Activated CD8-positive, alpha-beta T cell treated with anti-CD3 and anti-CD28 coated beads for 36 hours (primary cell): ENCODE measurements around the gene CHST3. TPM values are rescaled to one million over a fixed set of nuclear protein-coding genes. Genes with fewer than 3 reads are reported as not detected.

ENCODE experiments used
- ATAC-seq: fragments of 200-7000 bp; cut with Tn5 transposase; one replicate; pipeline ENCODE4 v1.10.0; 2021; ENCODE audit warnings: mild to moderate bottlenecking, moderate library complexity
- CTCF ChIA-PET: fragments of 350-600 bp; sonication (Branson Sonifier 250); formaldehyde crosslinking; loops from one replicate; lab custom pipeline; 2021; ENCODE audit warnings: antibody characterized with exemption; lab: Charles Lee
- POLR2A ChIA-PET: fragments of 350-600 bp; sonication (Branson Sonifier 250); formaldehyde crosslinking; loops from one replicate; lab custom pipeline; 2021; ENCODE audit warnings: antibody characterized with exemption; lab: Charles Lee
- DNase-seq: peaks from one replicate; pipeline ENCODE4 v3.0.0-alpha.2; 2020
- H3K27ac Mint-ChIP-seq: one replicate; pipeline ENCODE4 v1.8.0; 2021; ENCODE audit warnings: mild to moderate bottlenecking, mixed read lengths
- H3K27me3 Mint-ChIP-seq: one replicate; pipeline ENCODE4 v1.8.0; 2021; ENCODE audit warnings: mixed read lengths
- H3K36me3 Mint-ChIP-seq: one replicate; pipeline ENCODE4 v1.8.0; 2021; ENCODE audit warnings: low read depth, mixed read lengths
- H3K4me1 Mint-ChIP-seq: one replicate; pipeline ENCODE4 v1.8.0; 2021; ENCODE audit warnings: low read depth, mixed read lengths
- H3K4me3 Mint-ChIP-seq: one replicate; pipeline ENCODE4 v1.8.0; 2021; ENCODE audit warnings: mild to moderate bottlenecking, moderate library complexity, mixed read lengths
- H3K9me3 Mint-ChIP-seq: one replicate; pipeline ENCODE4 v1.8.0; 2021; ENCODE audit warnings: mixed read lengths
- intact Hi-C: fragments of 100-400 bp; cut with micrococcal nuclease; formaldehyde crosslinking; loops from one replicate; pipeline ENCODE4 v1.10.0; 2022
- total RNA-seq, 2 experiments: library from RNA; stranded (reverse); gene quantifications; one replicate each; pipeline ENCODE4 v1.2.3, GENCODE V29; 2021
- TF ChIP-seq, protein P1 (sequence below): fragments of 200-600 bp; IDR thresholded peaks from one replicate; pipeline ENCODE4 v1.8.0; 2022; ENCODE audit warnings: antibody characterized with exemption, mild to moderate bottlenecking

Gene CHST3
- total RNA-seq, 2 experiments from 2014 or later = 0.20 to 0.36 TPM

- intact Hi-C loops = no loop called here
- ATAC-seq (no peak), DNase-seq (no peak)
- no peaks in the 10 kb centered on the region for H3K4me1 Mint-ChIP-seq
- H3K36me3 Mint-ChIP-seq = no peaks in the 10 kb centered on the region
- CTCF ChIA-PET = interaction anchor here (1.3 kb wide), 1 partner anchor 104 kb away, joined by 3 read pairs; no protein-coding TSS in a partner anchor
- TF ChIP-seq, protein P1, sequence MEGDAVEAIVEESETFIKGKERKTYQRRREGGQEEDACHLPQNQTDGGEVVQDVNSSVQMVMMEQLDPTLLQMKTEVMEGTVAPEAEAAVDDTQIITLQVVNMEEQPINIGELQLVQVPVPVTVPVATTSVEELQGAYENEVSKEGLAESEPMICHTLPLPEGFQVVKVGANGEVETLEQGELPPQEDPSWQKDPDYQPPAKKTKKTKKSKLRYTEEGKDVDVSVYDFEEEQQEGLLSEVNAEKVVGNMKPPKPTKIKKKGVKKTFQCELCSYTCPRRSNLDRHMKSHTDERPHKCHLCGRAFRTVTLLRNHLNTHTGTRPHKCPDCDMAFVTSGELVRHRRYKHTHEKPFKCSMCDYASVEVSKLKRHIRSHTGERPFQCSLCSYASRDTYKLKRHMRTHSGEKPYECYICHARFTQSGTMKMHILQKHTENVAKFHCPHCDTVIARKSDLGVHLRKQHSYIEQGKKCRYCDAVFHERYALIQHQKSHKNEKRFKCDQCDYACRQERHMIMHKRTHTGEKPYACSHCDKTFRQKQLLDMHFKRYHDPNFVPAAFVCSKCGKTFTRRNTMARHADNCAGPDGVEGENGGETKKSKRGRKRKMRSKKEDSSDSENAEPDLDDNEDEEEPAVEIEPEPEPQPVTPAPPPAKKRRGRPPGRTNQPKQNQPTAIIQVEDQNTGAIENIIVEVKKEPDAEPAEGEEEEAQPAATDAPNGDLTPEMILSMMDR = no peak
- H3K27me3 Mint-ChIP-seq = no peaks in the 10 kb centered on the region
- H3K27ac Mint-ChIP-seq = no peak overlapping the region
- H3K9me3 Mint-ChIP-seq = no peaks in the 10 kb centered on the region
- POLR2A ChIA-PET = interaction anchor here (1.0 kb wide), 1 partner anchor 32 kb away, joined by 3 read pairs; no protein-coding TSS in a partner anchor
- H3K4me3 Mint-ChIP-seq = no peak overlapping the region
Measured at GRCh38 chr10:72000073-72001032, 36.2 kb downstream of the CHST3 start.

- ATAC-seq = no peak
Measured at GRCh38 chr10:72001033-72001395, 36.8 kb downstream of the CHST3 start.

GRCh38 chr10:72002354-72003295 is 38.4 kb downstream of the CHST3 start:
- ChIA-PET POLR2A (no interaction called here), CTCF (interaction anchor here (1.8 to 1.9 kb wide), 3 partner anchors 10 to 106 kb away, joined by 5 to 6 read pairs (median 6); no protein-coding TSS in a partner anchor)
- H3K27me3 Mint-ChIP-seq = no peaks in the 10 kb centered on the region
- DNase-seq (no peak), ATAC-seq (no peak)
- TF ChIP-seq, protein P1 = no peak
- no peak overlapping the region for H3K27ac Mint-ChIP-seq
- H3K4me1 Mint-ChIP-seq = no peaks in the 10 kb centered on the region
- H3K4me3 Mint-ChIP-seq = no peak overlapping the region
- intact Hi-C loops = no loop called here
- no peaks in the 10 kb centered on the region for H3K9me3 Mint-ChIP-seq
- H3K36me3 Mint-ChIP-seq = no peaks in the 10 kb centered on the region

More at GRCh38 chr10:72001033-72001395, 36.8 kb downstream of the CHST3 start:
- CTCF ChIA-PET = interaction anchor here (1.3 kb wide), 1 partner anchor 105 kb away, joined by 3 read pairs; no protein-coding TSS in a partner anchor
- DNase-seq = no peak
- no peaks in the 10 kb centered on the region for H3K4me1 Mint-ChIP-seq
- no peak overlapping the region for H3K27ac Mint-ChIP-seq
- TF ChIP-seq, protein P1 = no peak
- H3K9me3 Mint-ChIP-seq = no peaks in the 10 kb centered on the region
- H3K27me3 Mint-ChIP-seq = no peaks in the 10 kb centered on the region
- intact Hi-C loops = no loop called here
- H3K36me3 Mint-ChIP-seq = no peaks in the 10 kb centered on the region
- H3K4me3 Mint-ChIP-seq = no peak overlapping the region
- POLR2A ChIA-PET = no interaction called here

GRCh38 chr10:72006026-72006425 is 41.8 kb downstream of the CHST3 start:
- H3K4me1 Mint-ChIP-seq = no peaks in the 10 kb centered on the region
- ChIA-PET POLR2A (no interaction called here), CTCF (interaction anchor here (1.4 kb wide), 1 partner anchor 90 kb away, joined by 4 read pairs; no protein-coding TSS in a partner anchor)
- DNase-seq = no peak
- intact Hi-C loops = no loop called here
- TF ChIP-seq, protein P1 = no peak
- no peak overlapping the region for H3K27ac Mint-ChIP-seq
- no peaks in the 10 kb centered on the region for H3K27me3 Mint-ChIP-seq
- no peaks in the 10 kb centered on the region for H3K9me3 Mint-ChIP-seq
- no peak for ATAC-seq
- no peak overlapping the region for H3K4me3 Mint-ChIP-seq
- H3K36me3 Mint-ChIP-seq = no peaks in the 10 kb centered on the region
